GM06990 (cell line): ENCODE measurements around the gene NOL9.
"Not testable (repeated sequence)": the region's sequence is repeated elsewhere in the genome, so short reads cannot be mapped to it uniquely, and the experiment has no call there.

ENCODE experiments used
- DNase-seq: peaks from one replicate; pipeline ENCODE4 v3.0.0-alpha.2; 2011; ENCODE audit not compliant: insufficient read length; ENCODE audit errors: extremely low read depth
- H3K27me3 ChIP-seq: replicated peaks from 2 replicates; pipeline ENCODE4 v1.6.0; 2011; ENCODE audit warnings: low read length; ENCODE audit not compliant: control insufficient read depth, insufficient read depth
- H3K36me3 ChIP-seq: 2 replicates; pipeline ENCODE4 v1.5.1; 2011; ENCODE audit warnings: low read length; ENCODE audit not compliant: control insufficient read depth, insufficient read depth
- H3K4me3 ChIP-seq: replicated peaks from 2 replicates; pipeline ENCODE4 v1.5.1; 2011; ENCODE audit warnings: low read depth, mild to moderate bottlenecking, control low read depth, low read length
- TF ChIP-seq, protein P1 (sequence below): IDR thresholded peaks from 2 replicates; pipeline ENCODE4 v1.5.1; 2011; ENCODE audit warnings: low read length, control low read depth, mild to moderate bottlenecking, inconsistent platforms; ENCODE audit not compliant: insufficient read depth, poor library complexity, severe bottlenecking

The NOL9 gene

DNA sequence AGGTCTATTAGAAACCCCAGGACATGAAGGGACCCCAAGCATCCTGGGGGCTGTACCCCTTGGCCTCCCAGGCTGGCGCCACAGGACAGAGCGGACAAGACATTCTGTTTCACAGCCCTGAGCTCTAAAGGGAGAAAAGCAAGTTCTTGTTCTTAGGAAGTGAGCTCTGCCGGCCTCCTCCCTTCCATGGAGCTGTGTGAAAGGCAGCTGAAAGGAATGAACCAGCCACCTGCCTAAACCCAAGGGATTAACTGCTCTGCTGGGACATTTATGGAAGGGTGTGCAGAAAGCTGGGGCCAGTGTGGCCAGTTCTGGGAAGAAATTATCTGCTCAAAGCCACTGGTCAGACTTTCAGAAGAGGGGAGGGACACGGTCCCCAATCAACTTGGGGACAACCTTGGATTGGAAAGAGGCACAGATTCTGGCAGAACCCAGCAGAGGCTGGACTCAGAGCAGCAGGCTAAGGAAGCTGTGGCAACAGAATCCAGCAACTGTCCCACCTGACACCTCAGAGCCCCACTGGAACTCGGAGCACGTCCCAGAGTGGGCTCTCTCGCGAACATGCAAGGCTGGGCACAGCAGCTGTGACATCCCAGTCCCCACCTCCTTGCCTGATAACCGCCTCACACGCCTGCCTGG, 46.2 kb upstream of the NOL9 start:
- Histone ChIP-seq H3K4me3 (peak overlapping the region; percentile 86), H3K27me3 (no peaks in the 10 kb centered on the region), H3K36me3 (peaks cover 14% of the 10 kb centered on the region)
- no peak for DNase-seq
- TF ChIP-seq, protein P1, sequence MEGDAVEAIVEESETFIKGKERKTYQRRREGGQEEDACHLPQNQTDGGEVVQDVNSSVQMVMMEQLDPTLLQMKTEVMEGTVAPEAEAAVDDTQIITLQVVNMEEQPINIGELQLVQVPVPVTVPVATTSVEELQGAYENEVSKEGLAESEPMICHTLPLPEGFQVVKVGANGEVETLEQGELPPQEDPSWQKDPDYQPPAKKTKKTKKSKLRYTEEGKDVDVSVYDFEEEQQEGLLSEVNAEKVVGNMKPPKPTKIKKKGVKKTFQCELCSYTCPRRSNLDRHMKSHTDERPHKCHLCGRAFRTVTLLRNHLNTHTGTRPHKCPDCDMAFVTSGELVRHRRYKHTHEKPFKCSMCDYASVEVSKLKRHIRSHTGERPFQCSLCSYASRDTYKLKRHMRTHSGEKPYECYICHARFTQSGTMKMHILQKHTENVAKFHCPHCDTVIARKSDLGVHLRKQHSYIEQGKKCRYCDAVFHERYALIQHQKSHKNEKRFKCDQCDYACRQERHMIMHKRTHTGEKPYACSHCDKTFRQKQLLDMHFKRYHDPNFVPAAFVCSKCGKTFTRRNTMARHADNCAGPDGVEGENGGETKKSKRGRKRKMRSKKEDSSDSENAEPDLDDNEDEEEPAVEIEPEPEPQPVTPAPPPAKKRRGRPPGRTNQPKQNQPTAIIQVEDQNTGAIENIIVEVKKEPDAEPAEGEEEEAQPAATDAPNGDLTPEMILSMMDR, result no peak

DNA sequence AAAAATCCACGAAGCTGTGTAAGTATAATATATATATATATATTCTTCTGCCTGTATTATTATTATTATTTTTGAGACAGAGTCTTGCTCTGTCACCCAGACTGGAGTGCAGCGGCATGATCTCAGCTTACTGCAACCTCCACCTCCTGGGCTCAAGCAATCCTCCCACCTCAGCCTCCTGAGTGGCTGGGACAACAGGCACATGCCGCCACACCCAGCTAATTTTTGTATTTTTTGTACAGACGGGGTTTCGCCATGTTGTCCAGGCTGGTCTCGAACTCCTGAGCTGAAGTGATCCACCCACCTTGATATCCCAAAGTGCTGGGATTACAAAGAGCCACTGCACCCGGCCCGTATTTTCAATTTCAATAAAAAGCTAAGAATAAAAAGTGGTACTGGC, 45.7 kb upstream of the NOL9 start:
- Histone ChIP-seq H3K4me3 (peak overlapping the region; percentile 86), H3K36me3 (peaks cover 19% of the 10 kb centered on the region)
- DNase-seq, H3K27me3 ChIP-seq: not testable (repeated sequence)

DNA sequence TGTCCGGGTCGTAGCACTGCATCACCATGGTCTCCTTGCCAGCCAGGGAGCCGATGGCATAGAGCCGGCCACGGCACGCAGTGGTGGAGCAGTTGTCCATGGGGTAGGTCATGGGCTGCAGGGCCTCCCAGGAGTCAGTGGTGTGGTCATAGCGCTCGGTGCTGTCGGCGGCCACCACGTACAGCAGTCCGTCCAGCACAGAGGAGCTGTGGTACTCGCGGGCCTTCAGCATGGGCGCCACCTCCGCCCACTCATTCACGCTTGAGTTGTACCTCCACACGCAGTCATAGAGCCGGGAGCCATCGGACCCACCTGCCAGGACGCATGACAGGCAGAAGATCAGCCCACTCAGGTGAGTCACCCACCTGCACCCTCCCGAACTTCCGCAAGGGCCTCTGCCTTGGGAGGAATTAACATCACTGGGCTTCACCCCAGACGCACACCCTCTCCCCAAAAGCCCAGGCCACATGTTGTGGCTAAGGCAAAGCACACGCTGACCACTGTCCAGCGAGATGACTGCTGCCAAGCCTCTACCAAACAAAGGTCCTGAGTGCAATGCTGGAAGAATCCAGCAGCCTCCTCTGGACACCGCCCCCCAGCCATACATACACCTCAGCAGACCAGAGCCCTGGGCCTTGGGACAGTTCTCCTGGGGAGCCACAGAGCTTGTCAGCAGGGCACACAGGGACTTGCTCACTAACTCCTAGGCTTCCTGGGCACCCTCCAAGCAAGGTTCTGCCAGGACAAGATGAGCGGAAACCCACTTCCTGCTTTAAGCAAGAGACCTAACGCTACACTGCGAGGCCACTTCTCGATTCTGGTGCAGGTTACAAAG, 45.0 kb upstream of the NOL9 start:
- H3K4me3 ChIP-seq, result peak overlapping the region; percentile 50
- TF ChIP-seq, protein P1, result no peak
- no peaks in the 10 kb centered on the region for H3K27me3 ChIP-seq
- H3K36me3 ChIP-seq, result peaks cover 19% of the 10 kb centered on the region
- DNase-seq, result no peak

DNA sequence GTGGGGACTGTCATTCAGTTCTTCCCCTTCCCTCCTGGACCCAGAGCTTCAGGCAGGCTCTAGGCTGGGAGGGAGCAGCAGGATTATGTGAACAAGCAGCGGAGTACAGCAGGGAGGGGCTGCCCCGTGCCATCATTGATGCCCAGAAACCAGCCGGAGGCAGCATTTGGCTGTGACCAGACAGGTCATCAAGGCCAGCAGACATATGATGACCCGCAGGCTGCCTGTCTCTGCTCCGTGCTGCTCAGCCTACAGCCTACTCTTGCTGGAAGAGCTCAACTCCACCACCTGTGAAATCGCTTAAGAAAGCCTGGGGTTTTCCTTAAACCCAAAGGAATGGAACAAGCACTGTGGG, 43.4 kb upstream of the NOL9 start:
- peaks cover 27% of the 10 kb centered on the region for H3K36me3 ChIP-seq
- DNase-seq, result no peak
- TF ChIP-seq, protein P1, result no peak

DNA sequence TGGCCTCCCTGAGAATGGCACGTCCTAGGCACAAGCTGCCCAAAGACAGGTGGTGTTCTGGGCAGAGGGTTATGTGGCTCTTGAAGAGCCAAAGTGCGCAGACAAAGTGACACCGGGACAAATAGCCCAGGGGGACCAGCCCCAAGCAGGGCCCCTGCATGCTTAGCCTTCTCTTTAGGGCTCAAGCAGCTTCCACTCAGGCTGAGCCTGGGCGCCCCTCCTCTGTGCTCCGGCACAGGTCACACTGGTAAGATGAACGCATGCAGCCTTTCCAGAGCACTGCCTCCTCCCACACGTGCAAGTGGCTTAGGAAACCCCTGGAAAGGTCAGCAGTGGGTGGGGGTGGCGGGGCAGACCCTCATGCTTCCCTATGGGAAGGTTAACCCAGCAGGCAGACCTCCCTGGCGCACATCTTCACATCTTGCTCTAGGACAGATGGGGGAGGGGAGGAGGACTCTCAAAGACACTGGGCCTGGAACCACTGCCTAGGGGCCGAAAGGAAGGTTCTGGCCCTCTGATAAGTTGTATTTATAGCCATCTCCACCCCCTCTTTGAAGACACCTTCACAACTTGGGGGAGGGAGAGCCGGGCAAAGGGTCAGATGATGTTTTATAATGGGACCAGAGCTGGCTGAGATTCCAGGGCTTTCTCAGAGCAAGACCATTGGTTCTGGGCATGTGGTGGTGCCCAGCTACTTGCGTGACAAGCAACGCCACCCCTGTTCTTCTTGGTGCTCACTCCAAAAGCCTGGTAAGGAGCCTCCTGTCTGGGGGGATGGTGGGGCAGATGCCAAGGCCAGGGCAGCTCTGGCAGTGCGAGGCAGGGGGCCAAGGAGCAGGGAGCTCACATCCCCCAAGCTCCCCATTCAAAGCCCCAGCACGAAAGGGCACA, 42.8 kb upstream of the NOL9 start:
- TF ChIP-seq, protein P1, result no peak
- no peak for DNase-seq
- Histone ChIP-seq H3K36me3 (peaks cover 30% of the 10 kb centered on the region), H3K27me3 (no peaks in the 10 kb centered on the region), H3K4me3 (no peak overlapping the region)

More for the DNA sequence above, 43.4 kb upstream of the NOL9 start:
- Histone ChIP-seq H3K4me3 (no peak overlapping the region), H3K27me3 (no peaks in the 10 kb centered on the region)

DNA sequence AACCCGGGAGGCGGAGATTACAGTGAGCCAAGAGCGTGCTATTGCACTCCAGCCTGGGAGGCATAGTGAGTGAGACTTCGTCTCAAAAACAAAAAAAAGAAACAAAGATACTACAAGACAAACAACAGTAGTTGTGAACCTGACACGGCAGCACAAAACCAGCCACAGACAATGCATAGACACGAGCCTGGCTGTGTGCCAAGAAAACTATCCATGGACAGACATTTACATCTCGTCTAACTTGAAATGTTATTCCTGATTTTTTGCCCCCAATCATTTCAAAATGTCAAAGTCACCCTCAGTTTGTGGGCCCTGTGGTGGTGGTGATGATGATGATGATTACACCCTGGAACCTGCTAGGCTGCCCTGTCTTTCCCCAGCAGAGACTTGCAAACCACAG, 42.0 kb upstream of the NOL9 start:
- Histone ChIP-seq H3K4me3 (no peak overlapping the region), H3K27me3 (no peaks in the 10 kb centered on the region), H3K36me3 (peaks cover 30% of the 10 kb centered on the region)
- no peak for DNase-seq
- TF ChIP-seq, protein P1, result no peak
